ENCODE results near the gene C20orf204.

The C20orf204 gene

GRCh38 chr20:64042054-64042781 lies 6.2 kb downstream of the C20orf204 start:
- DNase-seq = peak; percentile 29

- DNase-seq = no peak
Observed at GRCh38 chr20:64043768-64044167, 7.8 kb downstream of the C20orf204 start.

GRCh38 chr20:64044484-64045247 lies 8.7 kb downstream of the C20orf204 start:
- peak; percentile 23 for DNase-seq

- no peak for DNase-seq
Observed at GRCh38 chr20:64045346-64046011, 9.5 kb downstream of the C20orf204 start.

- no peak for DNase-seq
Observed at GRCh38 chr20:64047046-64047389, 11.0 kb downstream of the C20orf204 start.

GRCh38 chr20:64047968-64048401 lies 12.0 kb downstream of the C20orf204 start:
- peak; percentile 39 for DNase-seq

GRCh38 chr20:64048402-64049044 lies 12.5 kb downstream of the C20orf204 start:
- DNase-seq = no peak

GRCh38 chr20:64049060-64049877 lies 13.3 kb downstream of the C20orf204 start, which contains the start of gene SOX18:
SOX18 (minus strand) TSS chr20:64049639; CDS start chr20:64049516, 123 bp downstream.
- peak; percentile 34 for DNase-seq

GRCh38 chr20:64049878-64050260 lies 13.9 kb downstream of the C20orf204 start:
- DNase-seq = no peak

- no peak for DNase-seq
Observed at GRCh38 chr20:64050261-64051032, 14.5 kb downstream of the C20orf204 start.

GRCh38 chr20:64051033-64051452 lies 15.1 kb downstream of the C20orf204 start:
- DNase-seq = no peak

- no peak for DNase-seq
Observed at GRCh38 chr20:64051561-64052325, 15.8 kb downstream of the C20orf204 start.

GRCh38 chr20:64052326-64052722 lies 16.3 kb downstream of the C20orf204 start:
- DNase-seq = no peak

- no peak for DNase-seq
Observed at GRCh38 chr20:64052987-64053840, 17.2 kb downstream of the C20orf204 start.

- DNase-seq = peak; percentile 21
Observed at GRCh38 chr20:64053841-64054661, 18.1 kb downstream of the C20orf204 start.

- DNase-seq = no peak
Observed at GRCh38 chr20:64055396-64055892, 19.5 kb downstream of the C20orf204 start.

- no peak for DNase-seq
Observed at GRCh38 chr20:64055893-64056638, 20.1 kb downstream of the C20orf204 start.

- DNase-seq = no peak
Observed at GRCh38 chr20:64056639-64056888, 20.6 kb downstream of the C20orf204 start.

Measured in NCI-H146 (cell line).